HG03469 (cell line): ENCODE measurements around the gene SNRPA.
A peak's percentile ranks its signal among the peaks of the same experiment; 100 is the strongest.
"Not testable (repeated sequence)": the region's sequence is repeated elsewhere in the genome, so short reads cannot be mapped to it uniquely, and the experiment has no call there.

ENCODE experiments used
- ATAC-seq: cut with Tn5 transposase; IDR thresholded peaks from one replicate; pipeline ENCODE4 v1.9.1; 2021; ENCODE audit warnings: mild to moderate bottlenecking, moderate library complexity, moderate number of reproducible peaks; ENCODE audit not compliant: unreplicated experiment

SNRPA gene

DNA sequence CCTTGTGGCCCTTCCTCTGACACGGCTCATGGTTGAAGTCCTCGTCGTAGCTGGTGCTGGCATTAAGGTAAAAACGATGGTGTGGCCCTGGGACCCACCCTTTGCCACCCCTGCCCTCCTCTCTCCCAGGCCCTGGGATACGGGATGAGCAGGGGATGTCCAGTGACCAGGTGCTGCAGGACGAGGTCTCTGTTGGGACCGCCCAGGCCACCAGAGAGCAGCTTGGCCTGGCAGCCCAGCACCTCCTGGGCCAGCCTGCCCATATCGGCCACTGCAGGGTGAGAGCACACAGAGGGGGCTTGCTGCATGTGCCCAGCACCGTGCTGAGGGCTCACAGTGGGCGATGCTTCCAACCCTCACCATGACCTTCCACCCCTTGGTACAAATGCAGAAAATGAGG lies 7.1 kb upstream of the SNRPA start:
- ATAC-seq = no peak

DNA sequence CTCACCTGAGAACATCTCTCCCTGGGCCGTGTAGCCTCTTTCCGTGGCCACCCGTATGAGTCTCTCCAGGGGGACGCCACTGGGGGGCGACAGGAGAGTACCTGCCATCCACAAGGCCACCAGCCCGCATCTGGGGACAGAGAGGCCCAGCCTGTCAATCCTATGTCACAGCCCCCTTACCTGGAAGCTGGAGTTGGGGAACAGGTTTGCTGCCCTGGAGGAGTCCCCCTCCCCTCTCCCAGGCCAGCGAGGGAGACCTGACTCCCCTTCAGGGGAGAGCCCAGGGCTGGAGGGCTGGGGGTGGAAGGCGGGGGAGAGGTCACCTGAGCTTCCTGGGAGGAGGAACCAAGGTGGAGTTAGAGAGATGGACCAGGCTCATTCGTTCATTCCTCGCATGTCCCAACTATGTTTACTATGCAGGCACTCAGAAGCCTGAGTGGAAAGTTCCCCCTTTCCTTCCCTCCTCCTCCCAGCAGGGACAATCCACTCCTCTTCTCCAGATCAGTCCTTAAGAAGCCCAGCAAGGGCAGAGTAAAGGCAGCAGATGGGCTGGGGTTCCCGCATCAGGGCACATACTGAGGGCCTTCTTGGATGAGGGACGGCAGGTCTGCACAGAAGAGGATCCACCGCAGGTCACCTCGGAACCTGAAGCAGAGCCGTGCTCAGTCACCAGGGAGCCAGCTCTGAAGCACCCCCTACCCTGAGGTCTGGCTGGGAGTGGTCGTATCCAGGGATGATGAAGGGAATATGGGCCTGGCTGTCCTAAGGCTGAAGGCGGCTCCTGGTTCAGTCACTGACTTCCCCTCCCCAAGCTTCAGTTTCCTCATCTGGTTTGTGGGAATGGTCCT lies 6.2 kb upstream of the SNRPA start:
- no peak for ATAC-seq

DNA sequence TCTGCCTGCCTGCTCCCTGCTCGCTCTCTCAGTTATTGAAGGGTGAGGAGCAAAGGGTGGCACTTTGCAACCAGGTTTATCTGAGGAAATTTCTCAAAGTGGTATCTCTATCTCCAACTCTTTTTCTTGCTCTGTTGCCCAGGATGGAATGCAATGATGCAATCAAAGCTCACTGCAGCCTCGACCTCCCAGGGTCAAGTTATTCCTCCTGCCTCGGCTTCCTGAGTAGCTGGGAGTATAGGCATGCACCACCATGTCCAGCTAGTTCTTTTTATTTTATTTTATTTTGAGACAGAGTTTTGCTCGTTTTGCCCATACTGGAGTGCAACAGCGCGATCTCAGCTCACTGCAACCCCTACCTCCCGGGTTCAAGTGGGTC lies 5.6 kb upstream of the SNRPA start:
- no peak for ATAC-seq

DNA sequence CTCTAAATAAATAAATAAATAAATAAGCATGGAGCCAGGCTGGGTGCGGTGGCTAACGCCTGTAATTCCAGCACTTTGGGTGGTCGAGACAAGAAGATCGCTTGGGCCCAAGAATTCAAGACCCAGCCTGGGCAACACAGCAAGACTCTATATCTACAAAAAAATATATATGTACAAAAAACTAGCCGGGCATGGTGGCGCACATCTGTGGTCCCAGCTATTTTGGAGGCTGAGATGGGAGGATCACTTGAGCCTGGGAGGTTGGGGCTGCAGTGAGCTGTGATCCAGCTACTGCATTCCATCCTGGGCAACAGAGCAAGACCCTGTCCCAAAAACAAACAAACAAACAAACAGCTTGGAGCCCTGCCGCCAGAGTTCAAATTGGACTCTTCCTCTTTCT lies 3.5 kb upstream of the SNRPA start:
- no peak for ATAC-seq

DNA sequence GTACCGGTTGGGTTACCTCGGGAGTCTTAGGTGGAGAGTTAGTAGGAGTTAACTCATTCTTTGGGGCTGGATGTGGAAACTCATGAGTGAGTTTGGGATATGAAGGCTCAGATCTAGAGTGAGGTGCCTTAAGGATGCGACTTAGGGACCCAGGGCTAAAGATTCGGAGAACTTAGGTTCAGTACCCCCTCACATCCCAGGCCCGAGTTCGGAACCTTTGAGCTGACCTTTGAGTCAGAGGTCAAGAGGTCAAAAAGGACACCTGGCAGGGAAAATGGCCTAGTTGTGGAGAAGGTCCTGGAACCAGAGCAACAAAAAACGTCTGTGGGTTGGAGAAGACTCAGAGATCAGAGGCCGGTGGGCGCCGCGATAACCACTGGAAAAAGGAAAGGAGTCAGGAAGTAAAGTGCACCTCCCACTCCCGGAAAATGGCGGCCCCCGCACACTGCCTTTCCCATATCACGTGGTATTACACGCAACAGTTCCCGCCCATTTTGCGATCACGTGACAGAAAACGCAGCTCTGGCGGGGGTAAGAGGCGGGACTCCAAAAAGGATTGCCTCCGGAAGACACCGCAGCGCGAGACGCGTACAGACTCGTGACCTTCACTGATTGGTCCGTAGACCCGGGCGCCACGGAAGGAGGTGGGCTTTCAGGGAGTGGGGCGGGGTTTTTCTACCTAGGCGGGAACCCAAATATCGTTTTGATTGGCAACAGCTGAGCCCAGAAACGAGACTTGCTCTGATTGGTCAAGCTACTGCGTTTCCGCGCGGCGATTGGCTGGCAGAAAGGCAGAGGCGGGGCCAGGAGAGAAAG lies 737 bp upstream of the SNRPA start, which contains the start of gene ACTMAP:
TSS of gene ACTMAP (minus strand) at position 420 of the 816 bp plus-strand sequence. CDS start 674 bp downstream, outside the sequence.
- peak; percentile 67 for ATAC-seq

DNA sequence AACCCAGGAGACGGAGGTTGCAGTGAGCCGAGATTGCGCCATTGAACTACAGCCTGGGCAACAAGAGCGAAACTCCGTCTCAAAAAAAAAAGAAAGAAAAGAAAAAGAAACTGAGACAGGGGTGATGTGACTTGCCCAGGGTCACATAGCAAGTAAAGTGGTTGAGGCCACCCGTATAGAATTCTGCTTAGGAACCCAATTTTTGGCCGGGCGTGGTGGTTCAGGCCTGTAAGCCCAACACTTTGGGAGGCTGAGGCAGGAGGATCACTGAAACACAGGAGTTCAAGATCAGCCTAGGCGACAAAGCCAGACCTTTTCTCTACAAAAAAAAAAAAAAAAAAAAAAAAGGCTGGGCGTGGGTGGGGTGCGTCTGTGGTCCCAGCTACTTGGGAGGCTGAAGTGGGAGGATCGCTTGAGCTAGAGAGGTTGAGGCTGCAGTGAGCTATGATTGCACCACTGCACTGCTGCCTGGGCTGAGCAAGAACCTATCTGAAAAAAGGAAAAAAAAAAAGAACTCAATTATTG lies 1.3 kb downstream of the SNRPA start:
- no peak for ATAC-seq

DNA sequence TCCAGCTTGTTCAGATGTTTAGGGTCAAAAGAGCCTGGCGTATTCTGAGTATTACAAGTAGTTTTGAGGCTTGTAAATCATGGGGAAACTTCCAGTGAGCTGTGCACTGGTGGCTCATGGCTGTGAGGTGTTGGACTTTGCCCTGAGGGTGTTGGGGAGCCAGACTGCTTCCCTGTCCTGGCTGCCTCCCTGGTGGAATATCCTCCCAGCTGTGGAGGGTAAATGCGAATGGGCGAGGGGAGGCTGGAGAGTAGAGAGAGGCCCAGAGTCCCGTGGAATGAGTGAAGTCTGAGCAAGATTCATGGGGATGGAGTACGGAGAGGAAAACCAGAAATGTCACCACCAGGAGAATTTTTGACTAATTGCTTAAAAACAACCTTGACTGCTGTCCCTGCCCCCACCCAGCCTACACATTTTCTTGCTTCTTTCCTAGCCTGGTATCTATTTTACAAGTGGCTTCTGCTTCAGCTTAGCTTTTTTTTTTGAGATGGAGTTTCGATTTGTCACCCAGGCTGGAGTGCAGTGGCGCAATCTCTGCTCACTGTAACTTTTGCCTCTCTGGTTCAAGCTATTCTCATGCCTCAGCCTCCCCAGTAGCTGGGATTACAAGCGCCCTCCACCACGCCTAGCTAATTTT lies 3.7 kb downstream of the SNRPA start:
- ATAC-seq = no peak

DNA sequence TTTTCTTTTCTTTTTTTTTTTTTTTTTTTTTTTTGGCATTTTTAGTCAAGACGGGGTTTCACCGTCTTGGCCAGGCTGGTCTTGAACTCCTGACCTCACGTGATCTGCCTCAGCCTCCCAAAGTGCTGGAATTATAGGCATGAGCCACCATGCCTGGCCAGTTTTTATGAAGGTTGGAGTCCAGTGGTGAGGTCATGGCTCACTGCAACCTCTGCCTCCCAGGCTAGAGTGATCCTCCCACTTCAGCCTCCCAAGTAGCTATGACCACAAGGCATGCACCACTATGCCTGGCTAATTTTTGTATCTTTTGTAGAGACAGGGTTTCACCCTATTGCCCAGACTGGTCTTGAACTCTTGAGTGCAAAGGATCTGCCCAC lies 4.2 kb downstream of the SNRPA start:
- no peak for ATAC-seq

DNA sequence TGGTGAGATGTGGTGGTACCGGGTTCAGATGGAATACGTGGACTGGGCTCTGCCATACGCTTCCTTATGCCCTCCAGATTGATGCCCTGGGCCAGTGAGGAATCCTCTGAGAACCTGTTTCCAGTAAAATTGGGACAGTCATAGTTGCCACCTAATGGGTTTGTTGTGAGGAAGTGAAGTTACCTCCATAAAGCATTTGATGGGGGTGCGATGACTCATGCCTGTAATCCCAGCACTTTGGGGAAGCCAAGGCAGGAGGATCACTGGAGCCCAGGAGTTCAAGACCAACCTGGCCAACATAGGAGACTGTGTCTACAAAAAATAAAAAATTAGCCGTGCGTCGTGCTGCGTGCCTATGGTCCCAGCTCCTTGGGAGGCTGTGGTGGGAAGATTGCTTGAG lies 4.8 kb downstream of the SNRPA start:
- no peak for ATAC-seq

DNA sequence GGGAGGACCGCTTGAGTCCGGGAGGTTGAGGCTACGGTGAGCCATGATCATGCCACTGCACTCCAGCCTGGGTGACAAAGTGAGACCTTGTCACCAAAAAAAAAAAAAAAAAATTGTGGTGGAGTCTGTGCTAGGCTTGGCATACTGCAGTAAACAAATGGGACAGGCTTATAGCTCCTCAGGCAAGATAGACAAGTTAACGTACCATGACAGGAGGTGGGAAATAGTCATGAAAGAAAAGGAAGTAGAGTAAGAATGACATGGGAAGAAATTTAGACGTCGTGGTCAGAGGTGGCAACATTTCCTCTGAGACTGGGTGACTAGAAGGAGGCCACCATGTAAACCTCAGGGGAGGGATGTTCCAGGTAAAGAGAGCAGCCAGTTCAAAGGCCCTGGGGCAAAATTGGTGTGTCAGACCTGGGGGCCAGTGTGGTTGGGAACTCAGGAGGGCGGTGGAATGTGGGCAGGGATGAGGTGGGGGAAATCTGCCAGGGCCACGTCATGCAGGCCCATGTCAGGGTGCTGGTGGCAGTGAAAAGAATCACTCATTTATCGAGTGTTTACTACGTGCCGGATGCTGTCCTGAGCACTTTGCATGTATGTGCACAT lies 5.6 kb downstream of the SNRPA start:
- no peak for ATAC-seq

DNA sequence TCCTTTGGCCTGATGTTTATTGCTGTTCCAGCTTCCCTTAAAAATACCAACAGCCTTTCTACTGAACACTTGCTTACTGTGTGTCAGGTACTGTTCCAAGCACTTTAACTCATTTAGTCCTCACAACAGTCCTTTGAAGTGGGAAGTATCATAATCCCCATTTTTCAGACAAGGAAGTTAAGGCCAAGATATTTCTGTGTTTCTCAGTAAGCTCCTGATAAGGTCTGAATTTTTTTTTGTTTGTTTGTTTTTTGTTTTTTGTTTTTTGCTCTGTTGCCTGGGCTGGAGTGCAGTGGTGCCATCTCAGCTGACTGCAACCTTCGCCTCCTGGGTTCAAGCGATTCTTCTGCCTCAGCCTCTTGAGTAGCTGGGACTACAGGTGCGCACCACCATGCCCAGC lies 7.5 kb downstream of the SNRPA start:
- no peak for ATAC-seq

DNA sequence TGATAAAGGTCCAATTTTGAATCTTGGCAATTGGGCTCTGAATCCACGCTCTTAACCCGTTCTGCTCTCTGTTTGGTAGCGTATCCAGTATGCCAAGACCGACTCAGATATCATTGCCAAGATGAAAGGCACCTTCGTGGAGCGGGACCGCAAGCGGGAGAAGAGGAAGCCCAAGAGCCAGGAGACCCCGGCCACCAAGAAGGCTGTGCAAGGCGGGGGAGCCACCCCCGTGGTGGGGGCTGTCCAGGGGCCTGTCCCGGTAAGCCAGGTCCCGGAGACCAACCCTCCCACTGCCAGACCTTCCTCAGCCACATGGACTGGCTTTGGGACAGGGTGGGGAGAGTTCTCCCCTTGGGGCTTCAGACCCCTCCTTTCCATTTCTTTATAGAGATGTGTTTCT lies 8.3 kb downstream of the SNRPA start:
- ATAC-seq = no peak

DNA sequence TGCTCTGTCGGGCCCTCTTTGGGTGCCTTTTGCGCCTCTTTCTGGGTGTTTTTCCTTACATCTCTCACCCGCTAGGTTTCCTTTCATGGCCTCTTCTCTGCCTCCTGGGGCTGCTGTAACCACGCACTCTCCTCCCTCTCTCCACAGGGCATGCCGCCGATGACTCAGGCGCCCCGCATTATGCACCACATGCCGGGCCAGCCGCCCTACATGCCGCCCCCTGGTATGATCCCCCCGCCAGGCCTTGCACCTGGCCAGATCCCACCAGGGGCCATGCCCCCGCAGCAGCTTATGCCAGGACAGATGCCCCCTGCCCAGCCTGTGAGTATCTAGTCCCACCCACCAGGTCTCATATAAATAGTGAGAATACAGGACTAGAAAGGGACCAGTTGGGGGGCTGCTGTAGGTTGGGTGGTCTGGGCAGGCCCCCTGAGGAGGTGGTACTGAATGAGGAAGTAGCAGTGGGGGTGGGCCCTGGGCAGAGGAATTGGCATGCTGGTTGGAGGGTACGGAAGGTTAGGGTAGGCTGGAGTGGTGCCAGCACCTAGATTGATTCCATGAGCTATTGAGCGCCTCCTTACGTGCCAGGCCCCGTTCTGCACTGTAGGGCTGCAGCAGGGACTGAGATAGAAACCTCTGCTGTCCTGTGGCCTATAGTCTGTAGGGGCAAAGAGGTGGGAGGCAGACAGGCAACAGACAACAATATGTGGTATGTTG lies 11.9 kb downstream of the SNRPA start:
- ATAC-seq = no peak

DNA sequence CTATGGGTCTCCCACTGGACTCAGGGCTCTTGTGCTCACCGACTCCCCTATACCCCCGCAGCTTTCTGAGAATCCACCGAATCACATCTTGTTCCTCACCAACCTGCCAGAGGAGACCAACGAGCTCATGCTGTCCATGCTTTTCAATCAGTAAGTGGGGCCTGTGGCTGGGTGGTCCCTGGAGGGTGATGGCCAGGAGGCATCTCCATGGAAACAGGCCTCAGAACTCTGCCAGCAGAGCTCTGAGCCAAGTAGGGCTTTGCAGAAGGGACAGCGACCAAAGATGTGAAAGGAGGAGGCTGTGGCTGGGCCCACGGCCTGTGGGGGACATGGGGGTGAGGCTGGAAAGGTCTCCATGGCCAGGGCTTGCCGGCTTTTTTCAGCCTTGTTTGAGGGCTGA lies 12.5 kb downstream of the SNRPA start:
- ATAC-seq = no peak

DNA sequence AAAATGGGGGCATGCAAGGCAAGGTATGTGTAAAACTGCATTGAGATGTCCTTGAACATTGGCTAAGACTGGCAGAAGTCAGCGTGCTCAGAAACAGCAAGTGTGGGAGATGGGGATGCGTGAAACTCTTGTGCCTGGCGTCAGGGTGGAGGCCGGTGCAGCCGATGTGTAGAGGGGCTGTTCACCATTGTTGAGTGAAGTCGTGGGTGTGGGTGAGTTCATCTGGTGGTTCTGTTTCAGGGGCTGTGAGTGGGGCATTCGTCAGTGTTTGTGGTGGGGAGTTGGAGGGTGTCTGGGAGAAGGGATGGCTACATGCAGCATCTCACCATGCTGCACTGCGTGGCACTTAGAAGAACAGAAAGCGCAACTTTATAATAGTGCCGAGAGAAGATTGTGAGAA lies 13.0 kb downstream of the SNRPA start:
- ATAC-seq = no peak

DNA sequence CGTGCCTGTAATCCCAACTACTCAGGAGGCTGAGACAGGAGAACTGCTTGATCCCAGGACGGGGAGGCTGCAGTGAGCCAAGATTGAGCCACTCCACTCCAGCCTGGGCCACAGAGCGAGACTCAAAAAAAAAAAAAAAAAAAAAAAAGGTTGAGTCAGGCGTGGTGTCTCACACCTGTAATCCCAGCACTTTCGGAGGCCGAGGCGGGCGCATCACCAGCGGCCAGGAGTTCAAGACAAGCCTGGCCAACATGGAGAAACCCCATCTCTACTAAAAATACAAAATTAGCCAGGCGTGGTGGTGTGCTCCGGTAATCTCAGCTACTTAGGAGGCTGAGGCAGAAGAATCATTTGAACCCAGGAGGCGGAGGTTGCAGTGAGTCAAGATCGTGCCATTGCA lies 15.4 kb downstream of the SNRPA start:
- ATAC-seq = not testable (repeated sequence)

DNA sequence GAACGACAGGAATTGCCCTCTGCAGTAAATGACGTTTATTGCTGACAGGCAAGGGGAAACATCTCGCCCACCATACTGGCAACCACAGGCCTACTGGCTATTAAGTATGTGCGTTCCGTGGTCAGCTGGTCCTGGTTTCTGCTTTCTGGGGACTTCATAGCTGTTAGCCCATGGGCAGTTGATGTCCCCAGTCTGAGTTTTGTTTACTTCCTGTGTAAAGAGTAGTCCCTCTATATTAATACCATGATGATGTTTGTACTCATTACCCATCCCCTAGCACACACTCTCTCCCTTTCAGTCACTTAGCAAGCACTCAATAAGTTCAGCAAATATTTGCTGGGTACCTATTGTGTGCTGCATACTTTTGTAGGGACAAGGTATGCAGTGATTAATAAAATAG lies 17.9 kb downstream of the SNRPA start:
- no peak for ATAC-seq

DNA sequence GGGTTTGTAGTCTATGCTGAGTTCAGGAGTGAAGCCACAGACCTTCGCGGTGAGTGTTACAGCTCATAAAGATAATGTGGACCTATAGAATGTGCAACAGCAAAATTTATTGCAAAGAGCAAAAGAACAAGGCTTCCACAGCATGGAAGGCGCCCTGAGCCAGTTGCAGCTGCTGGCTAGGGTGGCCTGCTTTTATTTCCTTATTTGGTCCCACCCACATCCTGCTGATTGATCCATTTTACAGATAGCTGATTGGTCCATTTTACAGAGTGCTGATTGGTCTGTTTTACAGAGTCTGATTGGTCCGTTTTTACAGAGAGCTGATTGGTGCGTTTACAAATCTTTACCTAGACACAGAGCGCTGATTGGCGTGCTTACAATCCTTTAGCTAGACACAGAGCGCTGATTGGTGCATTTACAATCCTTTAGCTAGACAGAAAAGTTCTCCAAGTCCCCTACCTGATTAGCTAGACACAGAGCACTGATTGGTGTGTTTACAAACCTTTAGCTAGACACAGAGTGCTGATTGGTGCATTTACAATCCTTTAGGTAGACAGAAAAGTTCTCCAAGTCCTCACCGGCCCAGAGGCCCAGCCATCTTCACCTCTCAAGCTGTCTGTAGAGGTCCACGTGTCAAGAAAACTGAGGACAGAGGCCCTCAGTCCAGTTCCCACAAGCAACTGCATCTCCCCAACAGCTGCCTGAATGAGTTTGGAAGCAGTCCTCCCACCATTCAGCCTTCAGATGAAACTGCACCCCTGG lies 20.3 kb downstream of the SNRPA start:
- not testable (repeated sequence) for ATAC-seq

DNA sequence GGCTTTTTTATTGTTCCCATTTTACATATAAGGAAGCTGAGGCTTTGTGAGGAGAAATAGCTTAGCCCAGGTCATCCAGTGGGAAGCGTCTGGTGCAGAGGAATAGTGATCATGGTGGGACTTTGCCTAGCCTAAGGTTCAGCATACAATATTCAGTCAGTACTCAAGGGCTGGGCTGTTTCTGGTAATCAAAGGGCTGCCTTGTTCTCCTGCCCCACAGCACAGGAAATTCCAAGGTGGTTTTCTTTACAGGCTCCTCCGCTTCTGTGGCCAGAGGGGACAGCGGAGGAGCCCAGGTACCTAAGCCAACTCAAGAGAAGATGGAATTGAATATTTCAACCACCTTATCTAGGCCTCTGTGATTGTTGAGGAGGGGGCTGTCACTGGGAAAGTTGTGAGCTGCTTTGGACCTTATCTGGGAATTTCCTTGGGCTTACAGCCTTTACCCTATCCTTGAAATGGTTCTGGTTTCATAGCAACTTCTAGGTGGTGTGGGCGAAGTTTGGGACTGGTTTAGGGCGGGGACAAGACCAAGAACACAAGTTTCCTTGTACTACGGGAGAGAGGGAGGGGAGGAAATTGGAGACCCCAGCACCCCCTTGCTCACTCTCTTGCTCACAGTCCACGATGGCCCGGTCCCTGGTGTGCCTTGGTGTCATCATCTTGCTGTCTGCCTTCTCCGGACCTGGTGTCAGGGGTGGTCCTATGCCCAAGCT lies 24.1 kb downstream of the SNRPA start, which contains the start of gene MIA:
TSS of gene MIA (plus strand) at position 606 of the 716 bp plus-strand sequence. CDS start at position 628, 22 bp downstream.
- no peak for ATAC-seq
